Urothelium cell line (cell line): ENCODE data around the gene TUBB1.

Experiments used
- DNase-seq: peaks from one replicate; pipeline ENCODE4 v3.0.0; 2011; ENCODE audit warnings: low spot score, mixed read lengths
- FAIRE-seq: peaks from 2 replicates; lab custom pipeline; 2011; peaks lifted over from hg19 to GRCh38; lab: Jason Lieb, UNC

TUBB1 gene

GRCh38 chr20:59074456-59074855 is 55.2 kb downstream of the TUBB1 start:
- DNase-seq (peak; percentile 35), FAIRE-seq (no peak)

- DNase-seq (no peak), FAIRE-seq (no peak)
These were observed 56.8 kb downstream of the TUBB1 start for GRCh38 chr20:59075934-59076508.
